ENCODE measurements around the gene NPHP4.

DNA sequence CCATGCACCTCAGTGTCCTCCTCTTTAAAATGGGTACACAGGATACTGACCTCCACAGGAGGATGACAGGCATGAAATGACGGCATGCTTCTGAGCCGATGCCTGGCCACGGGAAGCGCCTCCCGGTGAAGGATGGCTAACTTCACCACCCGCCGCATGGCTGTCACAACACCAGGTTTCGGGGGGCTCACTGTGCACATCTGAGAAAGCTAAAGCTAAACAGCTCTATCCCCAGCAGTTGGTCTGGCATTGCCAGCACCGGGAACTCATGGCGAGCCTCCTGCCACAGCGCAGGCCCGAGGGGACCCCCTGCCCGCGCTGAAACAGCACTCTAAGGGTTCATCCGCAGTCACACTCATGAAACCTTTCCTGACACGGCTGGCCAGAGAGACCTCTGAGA is 16.0 kb downstream of the NPHP4 start:
- no peak for TF ChIP-seq CTCF (conservative IDR thresholded peaks at IDR 0.05; ENCODE audit: low read length)
- TF ChIP-seq EZH2phosphoT487 (IDR thresholded peaks at IDR 0.05; ENCODE audit: borderline replicate concordance, low read depth, low read length), result no peak
